A673 (cell line): ENCODE measurements around the gene ATP5MC2. TPM values are rescaled to one million over a fixed set of nuclear protein-coding genes. Genes with fewer than 3 reads are reported as not detected.
A peak's percentile ranks its signal among the peaks of the same experiment; 100 is the strongest.

ENCODE experiments used
- BruUV-seq: library from RNA; stranded (reverse); fragments of 400-500 nt; replicated peaks from 2 replicates; lab custom pipeline; 2021; lab: Mats Ljungman, UMichigan
- CTCF ChIA-PET: fragments of 300-600 bp; sonication (Branson Sonifier 250); formaldehyde crosslinking; loops from one replicate; lab custom pipeline; 2022; ENCODE audit warnings: antibody characterized with exemption; lab: Charles Lee
- POLR2A ChIA-PET: fragments of 300-600 bp; sonication (Branson Sonifier 250); formaldehyde crosslinking; loops from one replicate; lab custom pipeline; 2022; ENCODE audit warnings: antibody characterized with exemption; ENCODE audit not compliant: low non-redundant PET; lab: Charles Lee
- DNase-seq: peaks from one replicate; pipeline ENCODE4 v3.0.0-alpha.2; 2015; ENCODE audit warnings: low spot score
- H3K27ac ChIP-seq: fragments of 200-600 bp; sonication (generic); 2 replicates; pipeline ENCODE4 v1.5.1; 2016; ENCODE audit warnings: mixed run types, low read depth, mild to moderate bottlenecking, mixed read lengths, antibody characterized with exemption, low read length; ENCODE audit not compliant: poor library complexity, severe bottlenecking
- H3K27me3 ChIP-seq: fragments of 200-600 bp; sonication (generic); replicated peaks from 2 replicates; pipeline ENCODE4 v1.6.1; 2017; ENCODE audit warnings: mixed run types, low read depth, mild to moderate bottlenecking, mixed read lengths, antibody characterized with exemption, low read length; ENCODE audit not compliant: insufficient read depth, poor library complexity
- H3K36me3 ChIP-seq: fragments of 200-600 bp; sonication (generic); 2 replicates; pipeline ENCODE4 v1.6.1; 2016; ENCODE audit warnings: mixed run types, mild to moderate bottlenecking, mixed read lengths, antibody characterized with exemption, low read length; ENCODE audit not compliant: insufficient read depth, poor library complexity, severe bottlenecking
- H3K4me1 ChIP-seq: fragments of 200-600 bp; sonication (generic); 2 replicates; pipeline ENCODE4 v1.6.1; 2017; ENCODE audit warnings: mixed run types, mild to moderate bottlenecking, mixed read lengths, antibody characterized with exemption, low read length; ENCODE audit not compliant: insufficient read depth, poor library complexity, severe bottlenecking
- H3K4me3 ChIP-seq: fragments of 200-600 bp; sonication (generic); 2 replicates; pipeline ENCODE4 v1.5.1; 2016; ENCODE audit warnings: low read depth, mixed run types, mild to moderate bottlenecking, mixed read lengths, low read length; ENCODE audit not compliant: poor library complexity, severe bottlenecking
- H3K9me3 ChIP-seq: fragments of 200-600 bp; sonication (generic); 2 replicates; pipeline ENCODE4 v1.6.1; 2016; ENCODE audit warnings: mixed run types, low read depth, mild to moderate bottlenecking, mixed read lengths, antibody characterized with exemption, low read length; ENCODE audit not compliant: poor library complexity, severe bottlenecking
- CTCF ChIP-seq: fragments of 300-800, 200-600 bp; sonication (generic); conservative IDR thresholded peaks from 2 replicates; pipeline ENCODE4 v1.5.1; 2017; ENCODE audit warnings: low read depth, mild to moderate bottlenecking, antibody characterized with exemption, low read length, moderate library complexity, mixed read lengths
- EZH2 ChIP-seq: fragments of 200-600 bp; sonication (generic); IDR thresholded peaks from 2 replicates; pipeline ENCODE4 v1.6.1; 2017; ENCODE audit warnings: borderline replicate concordance, low read depth, mild to moderate bottlenecking, mixed read lengths, antibody characterized with exemption, low read length; ENCODE audit not compliant: poor library complexity, severe bottlenecking
- intact Hi-C: fragments of 100-400 bp; cut with micrococcal nuclease; formaldehyde crosslinking; loops from one replicate; pipeline ENCODE4 v1.10.0; 2022; ENCODE audit not compliant: unreplicated experiment
- total RNA-seq: library from RNA; stranded (reverse); gene quantifications from 2 replicates; pipeline ENCODE4 v1.2.3, GENCODE V29; 2021

The ATP5MC2 gene
- total RNA-seq, 1 experiment from 2014 or later = 447 TPM

GRCh38 chr12:53622724-53623123 is 53.2 kb downstream of the ATP5MC2 start:
- intact Hi-C loops = no loop called here

GRCh38 chr12:53618275-53618674 is 57.6 kb downstream of the ATP5MC2 start:
- Histone ChIP-seq H3K27me3 (no peaks in the 10 kb centered on the region), H3K9me3 (no peaks in the 10 kb centered on the region), H3K27ac (peak overlapping the region; percentile 70), H3K4me3 (peak overlapping the region; percentile 32), H3K4me1 (peaks cover 36% of the 10 kb centered on the region), H3K36me3 (no peaks in the 10 kb centered on the region)
- BruUV-seq = no TSS peak
- intact Hi-C loops = no loop called here
- CTCF ChIA-PET = interaction anchor here (0.7 kb wide), 1 partner anchor 26 kb away, joined by 3 read pairs; no protein-coding TSS in a partner anchor
- POLR2A ChIA-PET = no interaction called here
- no peak for TF ChIP-seq CTCF
- no peak for TF ChIP-seq EZH2
- peak; percentile 40 for DNase-seq

More at GRCh38 chr12:53622724-53623123, 53.2 kb downstream of the ATP5MC2 start:
- TF ChIP-seq EZH2 (no peak), CTCF (no peak)
- Histone ChIP-seq H3K27me3 (no peaks in the 10 kb centered on the region), H3K4me3 (no peak overlapping the region), H3K4me1 (peaks cover 36% of the 10 kb centered on the region), H3K9me3 (no peaks in the 10 kb centered on the region), H3K27ac (peak overlapping the region; percentile 98), H3K36me3 (no peaks in the 10 kb centered on the region)
- DNase-seq = no peak
- no TSS peak for BruUV-seq
- ChIA-PET CTCF (interaction anchor here (1.1 kb wide), 1 partner anchor 53 kb away, joined by 5 read pairs; the partner anchor contains the start of gene ATP5MC2), POLR2A (no interaction called here)

- H3K36me3 ChIP-seq = no peaks in the 10 kb centered on the region
- peak overlapping the region; percentile 32 for H3K4me3 ChIP-seq
- POLR2A ChIA-PET = interaction anchor here (0.7 kb wide), 1 partner anchor 425 kb away, joined by 7 read pairs; no protein-coding TSS in a partner anchor
- H3K9me3 ChIP-seq = no peaks in the 10 kb centered on the region
- no TSS peak for BruUV-seq
- intact Hi-C loops = no loop called here
- peak overlapping the region; percentile 70 for H3K27ac ChIP-seq
- no peak for DNase-seq
- TF ChIP-seq EZH2 (no peak), CTCF (no peak)
- peaks cover 35% of the 10 kb centered on the region for H3K4me1 ChIP-seq
- CTCF ChIA-PET = interaction anchor here (0.7 kb wide), 1 partner anchor 26 kb away, joined by 3 read pairs; no protein-coding TSS in a partner anchor
- H3K27me3 ChIP-seq = no peaks in the 10 kb centered on the region
Observed at GRCh38 chr12:53617700-53618099, 58.2 kb downstream of the ATP5MC2 start.
